Measurements from ENCODE around the gene PROM2. TPM values are rescaled to one million over a fixed set of nuclear protein-coding genes. Genes with fewer than 3 reads are reported as not detected.

PROM2 gene
- total RNA-seq, 2 donors from 2014 or later = 3.5 to 10.0 TPM

GRCh38 chr2:95307878-95308277 lies 33.6 kb downstream of the PROM2 start:
- no peak for TF ChIP-seq CTCF (IDR thresholded peaks at IDR 0.05)
- Histone ChIP-seq H3K27ac (no peak overlapping the region), H3K9me3 (no peaks in the 10 kb centered on the region), H3K27me3 (replicated peaks; ENCODE audit: insufficient read depth) (no peaks in the 10 kb centered on the region), H3K4me1 (ENCODE audit: control insufficient read depth in 1 of 2, low read depth in 2 of 2) (peaks cover 0 to 18% of the 10 kb centered on the region in 2 donors), H3K36me3 (no peaks in the 10 kb centered on the region), H3K4me3 (no peak overlapping the region)
- DNase-seq (ENCODE audit: low spot score) (no peak), ATAC-seq (ENCODE audit: insufficient number of reproducible peaks, low FRiP score, low read depth) (no peak)

- ATAC-seq (ENCODE audit: insufficient number of reproducible peaks, low FRiP score, low read depth) (no peak), DNase-seq (ENCODE audit: low spot score) (no peak)
- no peak overlapping the region for H3K4me3 ChIP-seq
- peaks cover 0 to 18% of the 10 kb centered on the region in 2 donors for H3K4me1 ChIP-seq (ENCODE audit: control insufficient read depth in 1 of 2, low read depth in 2 of 2)
- no peak for TF ChIP-seq CTCF (IDR thresholded peaks at IDR 0.05)
- H3K27ac ChIP-seq = no peak overlapping the region
- no peaks in the 10 kb centered on the region for H3K9me3 ChIP-seq
- no peaks in the 10 kb centered on the region for H3K36me3 ChIP-seq
- H3K27me3 ChIP-seq (replicated peaks; ENCODE audit: insufficient read depth) = no peaks in the 10 kb centered on the region
These were observed 34.3 kb downstream of the PROM2 start for GRCh38 chr2:95308426-95308990.

- Histone ChIP-seq H3K4me1 (ENCODE audit: control insufficient read depth in 1 of 2, low read depth in 2 of 2) (peaks cover 0 to 15% of the 10 kb centered on the region in 2 donors), H3K9me3 (no peaks in the 10 kb centered on the region), H3K27ac (no peak overlapping the region), H3K36me3 (no peaks in the 10 kb centered on the region), H3K4me3 (no peak overlapping the region), H3K27me3 (replicated peaks; ENCODE audit: insufficient read depth) (no peaks in the 10 kb centered on the region)
- DNase-seq (ENCODE audit: low spot score) (no peak), ATAC-seq (ENCODE audit: insufficient number of reproducible peaks, low FRiP score, low read depth) (no peak)
- TF ChIP-seq CTCF (IDR thresholded peaks at IDR 0.05) = no peak
These were observed 35.4 kb downstream of the PROM2 start for GRCh38 chr2:95309599-95309998.

GRCh38 chr2:95310216-95310615 lies 36.0 kb downstream of the PROM2 start:
- no peak for DNase-seq (ENCODE audit: low spot score)

GRCh38 chr2:95310651-95311050 lies 36.4 kb downstream of the PROM2 start:
- H3K27me3 ChIP-seq (replicated peaks; ENCODE audit: insufficient read depth) = no peaks in the 10 kb centered on the region
- no peaks in the 10 kb centered on the region for H3K9me3 ChIP-seq
- peaks cover 0 to 5% of the 10 kb centered on the region in 2 donors for H3K4me1 ChIP-seq (ENCODE audit: control insufficient read depth in 1 of 2, low read depth in 2 of 2)
- H3K27ac ChIP-seq = no peak overlapping the region
- no peak overlapping the region for H3K4me3 ChIP-seq
- ATAC-seq (ENCODE audit: insufficient number of reproducible peaks, low FRiP score, low read depth) = no peak
- TF ChIP-seq CTCF (IDR thresholded peaks at IDR 0.05) = no peak
- DNase-seq (ENCODE audit: low spot score) = no peak
- no peaks in the 10 kb centered on the region for H3K36me3 ChIP-seq

More at GRCh38 chr2:95310216-95310615, 36.0 kb downstream of the PROM2 start:
- H3K4me3 ChIP-seq = no peak overlapping the region
- no peaks in the 10 kb centered on the region for H3K36me3 ChIP-seq
- no peak for TF ChIP-seq CTCF (IDR thresholded peaks at IDR 0.05)
- H3K9me3 ChIP-seq = no peaks in the 10 kb centered on the region
- H3K4me1 ChIP-seq (ENCODE audit: control insufficient read depth in 1 of 2, low read depth in 2 of 2) = peaks cover 0 to 9% of the 10 kb centered on the region in 2 donors
- H3K27me3 ChIP-seq (replicated peaks; ENCODE audit: insufficient read depth) = no peaks in the 10 kb centered on the region
- no peak for ATAC-seq (ENCODE audit: insufficient number of reproducible peaks, low FRiP score, low read depth)
- H3K27ac ChIP-seq = no peak overlapping the region

Measured in thoracic aorta (tissue), 2 donors.